PFSK-1 (cell line): ENCODE measurements around the gene ZNF672.

Source experiments
- FOXP2 ChIP-seq: optimal IDR thresholded peaks from 2 replicates; pipeline ENCODE3; 2011; ENCODE audit warnings: borderline replicate concordance, control low read depth, inconsistent platforms; ENCODE audit not compliant: insufficient read depth; ENCODE audit errors: extremely low read length, extremely low read depth
- POLR2AphosphoS5 ChIP-seq: IDR thresholded peaks from 2 replicates; pipeline ENCODE4 v1.6.1; 2012; ENCODE audit warnings: low read depth, mild to moderate bottlenecking, control low read depth, low read length, moderate library complexity
- SIN3A ChIP-seq: IDR thresholded peaks from 2 replicates; pipeline ENCODE4 v1.6.1; 2012; ENCODE audit warnings: mild to moderate bottlenecking, low read length, moderate library complexity, borderline replicate concordance; ENCODE audit not compliant: insufficient read depth

- TF ChIP-seq POLR2AphosphoS5 (no peak), SIN3A (no peak), FOXP2 (no peak)
Measured at GRCh38 chr1:248855580-248855979, 17.6 kb downstream of the ZNF672 start.
